Measurements from ENCODE around the gene HNRNPA1. TPM values are rescaled to one million over a fixed set of nuclear protein-coding genes. Genes with fewer than 3 reads are reported as not detected.

Gene HNRNPA1
- total RNA-seq, 2 experiments from 2014 or later: 2,224 to 2,338 TPM

DNA sequence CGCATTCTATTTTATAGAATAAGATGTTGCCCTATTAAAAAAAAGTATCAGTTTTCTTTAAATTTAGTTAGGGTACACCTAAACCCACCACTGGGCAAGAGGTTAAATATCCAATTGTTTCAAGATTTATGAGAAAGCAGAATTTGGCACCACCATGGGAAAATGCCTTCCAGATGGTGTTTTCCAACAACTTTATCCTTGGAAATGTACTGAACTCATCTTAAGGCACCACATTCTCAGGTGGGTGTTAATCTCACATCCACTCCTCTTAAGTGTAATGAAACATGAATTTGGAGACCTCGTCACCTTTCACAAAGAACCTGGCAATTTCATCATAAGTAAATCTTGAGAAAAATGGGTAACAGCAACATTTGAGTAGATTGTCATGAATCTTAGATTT is 13.7 kb upstream of the HNRNPA1 start:
- ChIA-PET POLR2A (no interaction called here), CTCF (interaction anchor here (0.5 to 7.3 kb wide), 4 partner anchors 14 to 112 kb away, joined by 3 to 53 read pairs (median 4); no protein-coding TSS in a partner anchor)
- no peaks in the 10 kb centered on the region for H3K9me3 Mint-ChIP-seq
- TF ChIP-seq, protein P1, sequence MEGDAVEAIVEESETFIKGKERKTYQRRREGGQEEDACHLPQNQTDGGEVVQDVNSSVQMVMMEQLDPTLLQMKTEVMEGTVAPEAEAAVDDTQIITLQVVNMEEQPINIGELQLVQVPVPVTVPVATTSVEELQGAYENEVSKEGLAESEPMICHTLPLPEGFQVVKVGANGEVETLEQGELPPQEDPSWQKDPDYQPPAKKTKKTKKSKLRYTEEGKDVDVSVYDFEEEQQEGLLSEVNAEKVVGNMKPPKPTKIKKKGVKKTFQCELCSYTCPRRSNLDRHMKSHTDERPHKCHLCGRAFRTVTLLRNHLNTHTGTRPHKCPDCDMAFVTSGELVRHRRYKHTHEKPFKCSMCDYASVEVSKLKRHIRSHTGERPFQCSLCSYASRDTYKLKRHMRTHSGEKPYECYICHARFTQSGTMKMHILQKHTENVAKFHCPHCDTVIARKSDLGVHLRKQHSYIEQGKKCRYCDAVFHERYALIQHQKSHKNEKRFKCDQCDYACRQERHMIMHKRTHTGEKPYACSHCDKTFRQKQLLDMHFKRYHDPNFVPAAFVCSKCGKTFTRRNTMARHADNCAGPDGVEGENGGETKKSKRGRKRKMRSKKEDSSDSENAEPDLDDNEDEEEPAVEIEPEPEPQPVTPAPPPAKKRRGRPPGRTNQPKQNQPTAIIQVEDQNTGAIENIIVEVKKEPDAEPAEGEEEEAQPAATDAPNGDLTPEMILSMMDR (IDR thresholded peaks at IDR 0.05): no peak
- intact Hi-C loops (cut with micrococcal nuclease): no loop called here
- H3K4me1 Mint-ChIP-seq (ENCODE audit: low read depth): peaks cover 27% of the 10 kb centered on the region
- H3K4me3 Mint-ChIP-seq: no peak overlapping the region
- DNase-seq: no peak
- H3K27me3 Mint-ChIP-seq: no peaks in the 10 kb centered on the region
- no peak for ATAC-seq
- H3K36me3 Mint-ChIP-seq (ENCODE audit: low read depth): peaks cover 8% of the 10 kb centered on the region
- H3K27ac Mint-ChIP-seq: no peak overlapping the region

DNA sequence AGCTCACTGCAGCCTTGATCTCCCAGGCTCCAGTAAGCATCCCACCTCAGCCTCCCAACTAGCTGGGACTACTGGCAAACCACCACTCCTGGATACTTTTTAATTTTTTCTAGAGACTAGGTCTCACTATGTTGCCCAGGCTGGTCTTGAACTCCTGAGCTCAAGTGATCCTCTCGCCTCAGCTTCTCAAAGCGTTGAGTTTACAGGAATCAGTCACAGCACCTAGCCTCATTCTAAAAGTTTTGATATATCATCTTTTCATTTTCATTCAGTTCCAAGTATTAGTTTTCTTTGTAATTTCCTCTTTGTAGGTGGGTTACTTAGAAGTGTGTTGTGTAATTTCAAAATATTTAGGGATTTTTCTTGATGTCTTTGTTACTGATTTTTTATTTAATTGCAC is 10.2 kb upstream of the HNRNPA1 start:
- Mint-ChIP-seq H3K4me3 (no peak overlapping the region), H3K9me3 (no peaks in the 10 kb centered on the region), H3K27me3 (no peaks in the 10 kb centered on the region), H3K4me1 (ENCODE audit: low read depth) (peaks cover 47% of the 10 kb centered on the region), H3K27ac (peak overlapping the region; percentile 68), H3K36me3 (ENCODE audit: low read depth) (peaks cover 32% of the 10 kb centered on the region)
- ATAC-seq (peak; percentile 56), DNase-seq (no peak)
- CTCF ChIA-PET: interaction anchor here (1.1 to 1.8 kb wide), 4 partner anchors 10 to 109 kb away, joined by 3 to 5 read pairs (median 4); partner anchors contain the start of genes CBX5 and HNRNPA1
- POLR2A ChIA-PET: interaction anchor here (0.5 to 2.2 kb wide), 4 partner anchors 10 to 18 kb away, joined by 3 to 7 read pairs (median 4); partner anchors contain the start of gene HNRNPA1
- intact Hi-C loops (cut with micrococcal nuclease): no loop called here
- TF ChIP-seq, protein P1 (IDR thresholded peaks at IDR 0.05): no peak

DNA sequence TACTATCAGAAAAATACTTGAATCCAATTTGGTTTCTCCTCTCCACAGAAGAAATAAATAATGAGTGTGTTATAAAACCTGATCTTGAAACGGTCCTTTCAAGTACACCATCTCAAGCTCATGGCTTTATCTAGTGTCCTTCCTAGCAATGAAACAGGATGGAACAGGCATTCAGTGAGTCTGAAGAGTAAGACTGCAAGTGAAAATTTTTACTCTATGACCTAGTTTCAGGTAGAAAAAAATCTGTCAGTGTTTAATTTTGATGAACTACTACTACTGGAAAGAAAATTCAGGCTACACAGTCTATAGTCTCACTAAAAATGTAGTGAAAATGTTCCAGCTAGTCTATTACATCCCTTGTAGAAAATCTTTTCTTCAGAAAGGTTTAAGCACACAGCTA is 8.3 kb upstream of the HNRNPA1 start:
- peaks cover 60% of the 10 kb centered on the region for H3K4me1 Mint-ChIP-seq (ENCODE audit: low read depth)
- no peaks in the 10 kb centered on the region for H3K9me3 Mint-ChIP-seq
- intact Hi-C loops (cut with micrococcal nuclease): no loop called here
- H3K27me3 Mint-ChIP-seq: no peaks in the 10 kb centered on the region
- peak overlapping the region; percentile 63 for H3K27ac Mint-ChIP-seq
- TF ChIP-seq, protein P1 (IDR thresholded peaks at IDR 0.05): no peak
- ATAC-seq (peak; percentile 76), DNase-seq (no peak)
- POLR2A ChIA-PET: interaction anchor here (0.9 to 2.2 kb wide), 5 partner anchors 9 to 87 kb away, joined by 3 to 17 read pairs (median 5); partner anchors contain the start of gene HNRNPA1
- CTCF ChIA-PET: interaction anchor here (0.6 to 5.0 kb wide), 14 partner anchors 9 to 268 kb away, joined by 3 to 24 read pairs (median 3); partner anchors contain the start of gene HNRNPA1
- H3K4me3 Mint-ChIP-seq: no peak overlapping the region
- H3K36me3 Mint-ChIP-seq (ENCODE audit: low read depth): peaks cover 42% of the 10 kb centered on the region

DNA sequence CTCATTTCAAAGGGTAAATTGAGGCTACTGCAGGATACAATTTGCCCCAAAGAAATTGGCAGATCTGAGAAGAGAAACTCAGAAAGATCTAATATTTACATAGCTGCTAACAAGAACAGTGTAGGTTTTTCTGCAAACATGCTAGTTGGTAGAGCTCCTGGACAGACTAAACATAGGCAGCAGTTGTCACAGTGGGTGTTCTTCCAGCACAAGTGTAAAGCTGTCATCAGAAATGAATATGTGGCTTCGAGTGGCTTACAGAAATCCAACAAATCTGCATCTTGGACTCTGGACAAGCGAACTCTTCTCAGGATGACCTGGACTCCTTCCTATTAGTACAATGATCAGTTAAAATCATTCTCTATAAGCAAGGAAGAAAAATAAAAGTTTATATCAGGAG is 6.5 kb upstream of the HNRNPA1 start:
- ChIA-PET POLR2A (interaction anchor here (1.1 to 2.4 kb wide), 3 partner anchors 10 to 16 kb away, joined by 3 to 11 read pairs (median 4); no protein-coding TSS in a partner anchor), CTCF (interaction anchor here (1.0 to 5.0 kb wide), 3 partner anchors 23 to 105 kb away, joined by 3 to 24 read pairs (median 7); no protein-coding TSS in a partner anchor)
- no peak overlapping the region for H3K27ac Mint-ChIP-seq
- ATAC-seq (no peak), DNase-seq (no peak)
- H3K27me3 Mint-ChIP-seq: no peaks in the 10 kb centered on the region
- H3K36me3 Mint-ChIP-seq (ENCODE audit: low read depth): peaks cover 36% of the 10 kb centered on the region
- TF ChIP-seq, protein P1 (IDR thresholded peaks at IDR 0.05): no peak
- peaks cover 62% of the 10 kb centered on the region for H3K4me1 Mint-ChIP-seq (ENCODE audit: low read depth)
- H3K9me3 Mint-ChIP-seq: no peaks in the 10 kb centered on the region
- no peak overlapping the region for H3K4me3 Mint-ChIP-seq
- intact Hi-C loops (cut with micrococcal nuclease): no loop called here

DNA sequence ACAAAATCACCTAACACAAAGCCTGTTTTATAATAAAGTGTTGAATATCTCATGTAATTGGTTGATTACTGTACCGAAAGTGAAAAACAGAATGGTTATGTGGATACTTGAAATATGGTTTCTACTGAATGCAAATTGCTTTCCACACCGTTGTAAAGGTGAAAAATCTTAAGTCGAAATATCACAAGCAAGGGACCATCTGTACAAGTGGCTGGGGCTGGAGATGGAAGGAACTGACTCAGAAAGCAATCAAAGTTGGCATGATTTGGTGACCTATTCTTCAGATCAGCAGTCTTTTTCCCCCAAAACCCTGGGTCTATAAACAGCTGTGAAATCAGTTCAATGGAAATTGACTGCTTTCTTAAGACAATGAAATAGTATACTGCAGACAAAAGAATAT is 4.2 kb upstream of the HNRNPA1 start:
- no peaks in the 10 kb centered on the region for H3K9me3 Mint-ChIP-seq
- CTCF ChIA-PET: interaction anchor here (1.0 to 1.2 kb wide), 2 partner anchors 17 to 25 kb away, joined by 3 to 4 read pairs; no protein-coding TSS in a partner anchor
- DNase-seq (no peak), ATAC-seq (no peak)
- peaks cover 48% of the 10 kb centered on the region for H3K4me1 Mint-ChIP-seq (ENCODE audit: low read depth)
- TF ChIP-seq, protein P1 (IDR thresholded peaks at IDR 0.05): no peak
- peak overlapping the region; percentile 28 for H3K4me3 Mint-ChIP-seq
- H3K36me3 Mint-ChIP-seq (ENCODE audit: low read depth): peaks cover 36% of the 10 kb centered on the region
- H3K27ac Mint-ChIP-seq: peak overlapping the region; percentile 23
- POLR2A ChIA-PET: interaction anchor here (0.9 to 2.1 kb wide), 2 partner anchors 10 to 13 kb away, joined by 4 to 14 read pairs; no protein-coding TSS in a partner anchor
- intact Hi-C loops (cut with micrococcal nuclease): no loop called here
- no peaks in the 10 kb centered on the region for H3K27me3 Mint-ChIP-seq

All from activated CD8-positive, alpha-beta T cell treated with anti-CD3 and anti-CD28 coated beads for 36 hours (primary cell).